Loucy (cell line): Measurements from ENCODE around the gene ABCB6.

Source experiments
- H2AFZ ChIP-seq: fragments of 200-600 bp; sonication (generic); 2 replicates; pipeline ENCODE4 v1.6.0; 2016; ENCODE audit warnings: antibody characterized with exemption, mild to moderate bottlenecking, low read length, moderate library complexity
- H3F3A ChIP-seq: fragments of 200-600 bp; 2 replicates; pipeline ENCODE4 v1.6.0; 2016; ENCODE audit warnings: antibody characterized with exemption, low read depth, mild to moderate bottlenecking
- H3K27me3 ChIP-seq: fragments of 200-600 bp; sonication (generic); 2 replicates; pipeline ENCODE4 v1.6.1; 2014; ENCODE audit warnings: low read length, mild to moderate bottlenecking; ENCODE audit not compliant: insufficient read depth, poor library complexity, severe bottlenecking
- H3K36me3 ChIP-seq: fragments of 200-600 bp; sonication (generic); 2 replicates; pipeline ENCODE4 v1.6.1; 2016; ENCODE audit warnings: low read length; ENCODE audit not compliant: insufficient read depth
- H3K4me1 ChIP-seq: fragments of 200-600 bp; sonication (generic); 2 replicates; pipeline ENCODE4 v1.5.1; 2014; ENCODE audit warnings: low read length, mild to moderate bottlenecking; ENCODE audit not compliant: insufficient read depth, poor library complexity, severe bottlenecking
- H3K4me2 ChIP-seq: fragments of 200-600 bp; sonication (generic); 2 replicates; pipeline ENCODE4 v1.6.0; 2014; ENCODE audit warnings: antibody characterized with exemption, low read length, low read depth, mild to moderate bottlenecking; ENCODE audit not compliant: poor library complexity, severe bottlenecking
- H3K4me3 ChIP-seq: fragments of 200-600 bp; sonication (generic); 2 replicates; pipeline ENCODE4 v1.5.1; 2014; ENCODE audit warnings: low read length, mild to moderate bottlenecking, mixed read lengths; ENCODE audit not compliant: poor library complexity, severe bottlenecking
- H3K79me2 ChIP-seq: fragments of 200-600 bp; sonication (generic); 2 replicates; pipeline ENCODE4 v1.6.1; 2014; ENCODE audit warnings: low read length; ENCODE audit not compliant: insufficient read depth
- H3K9ac ChIP-seq: fragments of 200-600 bp; sonication (generic); 2 replicates; pipeline ENCODE4 v1.6.0; 2014; ENCODE audit warnings: mild to moderate bottlenecking, low read depth, low read length, moderate library complexity; ENCODE audit not compliant: poor library complexity, severe bottlenecking
- H3K9me2 ChIP-seq: fragments of 200-600 bp; sonication (generic); replicated peaks from 2 replicates; pipeline ENCODE4 v1.6.1; 2016; ENCODE audit warnings: low read depth, low read length, mixed read lengths
- H3K9me3 ChIP-seq: fragments of 200-600 bp; sonication (generic); 2 replicates; pipeline ENCODE4 v1.6.1; 2014; ENCODE audit warnings: mild to moderate bottlenecking, antibody characterized with exemption, low read length, low read depth; ENCODE audit not compliant: insufficient read depth
- H4K20me1 ChIP-seq: fragments of 200-600 bp; sonication (generic); 2 replicates; pipeline ENCODE4 v1.6.0; 2014; ENCODE audit warnings: antibody characterized with exemption, low read length, mild to moderate bottlenecking; ENCODE audit not compliant: insufficient read depth, poor library complexity, severe bottlenecking
- CTCF ChIP-seq: fragments of 200-600 bp; sonication (generic); conservative IDR thresholded peaks from 2 replicates; pipeline ENCODE4 v1.5.1; 2014; ENCODE audit warnings: mild to moderate bottlenecking, antibody characterized with exemption, low read length
- EZH2phosphoT487 ChIP-seq: fragments of 200-600 bp; IDR thresholded peaks from 2 replicates; pipeline ENCODE4 v1.6.1; 2018; ENCODE audit warnings: antibody characterized with exemption, mild to moderate bottlenecking, moderate library complexity, borderline replicate concordance

Gene ABCB6

DNA sequence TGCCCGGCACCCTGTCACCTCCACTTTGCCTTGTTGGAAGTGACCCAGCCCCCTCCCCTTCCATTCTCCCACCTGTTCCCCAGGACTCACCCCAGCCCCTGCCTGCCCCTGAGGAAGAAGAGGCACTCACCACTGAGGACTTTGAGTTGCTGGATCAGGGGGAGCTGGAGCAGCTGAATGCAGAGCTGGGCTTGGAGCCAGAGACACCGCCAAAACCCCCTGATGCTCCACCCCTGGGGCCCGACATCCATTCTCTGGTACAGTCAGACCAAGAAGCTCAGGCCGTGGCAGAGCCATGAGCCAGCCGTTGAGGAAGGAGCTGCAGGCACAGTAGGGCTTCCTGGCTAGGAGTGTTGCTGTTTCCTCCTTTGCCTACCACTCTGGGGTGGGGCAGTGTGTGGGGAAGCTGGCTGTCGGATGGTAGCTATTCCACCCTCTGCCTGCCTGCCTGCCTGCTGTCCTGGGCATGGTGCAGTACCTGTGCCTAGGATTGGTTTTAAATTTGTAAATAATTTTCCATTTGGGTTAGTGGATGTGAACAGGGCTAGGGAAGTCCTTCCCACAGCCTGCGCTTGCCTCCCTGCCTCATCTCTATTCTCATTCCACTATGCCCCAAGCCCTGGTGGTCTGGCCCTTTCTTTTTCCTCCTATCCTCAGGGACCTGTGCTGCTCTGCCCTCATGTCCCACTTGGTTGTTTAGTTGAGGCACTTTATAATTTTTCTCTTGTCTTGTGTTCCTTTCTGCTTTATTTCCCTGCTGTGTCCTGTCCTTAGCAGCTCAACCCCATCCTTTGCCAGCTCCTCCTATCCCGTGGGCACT lies 36.2 kb downstream of the ABCB6 start:
- TF ChIP-seq EZH2phosphoT487: no peak
- no peak for TF ChIP-seq CTCF
- Histone ChIP-seq H3K9ac (no peak overlapping the region), H2AFZ (no peak overlapping the region), H3K4me3 (no peak overlapping the region), H3F3A (peaks cover 4% of the 10 kb centered on the region; the same call in 1 of the 2 replicates), H3K4me1 (peaks cover 29% of the 10 kb centered on the region), H3K9me2 (no peaks in the 10 kb centered on the region), H3K36me3 (peaks cover 41% of the 10 kb centered on the region; the same call in 1 of the 2 replicates), H4K20me1 (peaks cover 20% of the 10 kb centered on the region), H3K9me3 (no peaks in the 10 kb centered on the region), H3K27me3 (no peaks in the 10 kb centered on the region), H3K4me2 (peak overlapping the region; percentile 21), H3K79me2 (peaks cover 37% of the 10 kb centered on the region)

- H3K27me3 ChIP-seq: no peaks in the 10 kb centered on the region
- peaks cover 29% of the 10 kb centered on the region for H3K4me1 ChIP-seq
- peaks cover 41% of the 10 kb centered on the region; the same call in 1 of the 2 replicates for H3K36me3 ChIP-seq
- no peaks in the 10 kb centered on the region for H3K9me2 ChIP-seq
- H3K9me3 ChIP-seq: no peaks in the 10 kb centered on the region
- peak overlapping the region; percentile 15 for H3K4me2 ChIP-seq
- H3K4me3 ChIP-seq: no peak overlapping the region
- peaks cover 37% of the 10 kb centered on the region for H3K79me2 ChIP-seq
- H2AFZ ChIP-seq: no peak overlapping the region
- peaks cover 9% of the 10 kb centered on the region; the same call in 1 of the 2 replicates for H3F3A ChIP-seq
- no peak overlapping the region for H3K9ac ChIP-seq
- no peak for TF ChIP-seq EZH2phosphoT487
- H4K20me1 ChIP-seq: peaks cover 20% of the 10 kb centered on the region
These were observed 37.2 kb downstream of the ABCB6 start for GRCh38 chr2:219181531-219181930.

- H3F3A ChIP-seq: peaks cover 9% of the 10 kb centered on the region; the same call in 1 of the 2 replicates
- peak overlapping the region; percentile 88 for H3K4me2 ChIP-seq
- TF ChIP-seq CTCF (no peak), EZH2phosphoT487 (no peak)
- H3K36me3 ChIP-seq: peaks cover 41% of the 10 kb centered on the region; the same call in 1 of the 2 replicates
- H4K20me1 ChIP-seq: peaks cover 22% of the 10 kb centered on the region
- H3K4me3 ChIP-seq: no peak overlapping the region
- no peaks in the 10 kb centered on the region for H3K9me3 ChIP-seq
- H3K9ac ChIP-seq: no peak overlapping the region
- H3K27me3 ChIP-seq: no peaks in the 10 kb centered on the region
- no peaks in the 10 kb centered on the region for H3K9me2 ChIP-seq
- no peak overlapping the region for H2AFZ ChIP-seq
- H3K79me2 ChIP-seq: peaks cover 40% of the 10 kb centered on the region
- peaks cover 31% of the 10 kb centered on the region for H3K4me1 ChIP-seq
These were observed 37.8 kb downstream of the ABCB6 start for GRCh38 chr2:219180961-219181360.
